ENCODE results near the gene ARMC6.

Gene ARMC6

GRCh38 chr19:18999896-19000620, 33.3 kb upstream of the ARMC6 start:
- H3K36me3 ChIP-seq = peaks cover 77% of the 10 kb centered on the region
- peak; percentile 75 for DNase-seq
- peak; percentile 72 for TF ChIP-seq CTCF (IDR thresholded peaks at IDR 0.05; ENCODE audit: low read depth, low read length)

DNA sequence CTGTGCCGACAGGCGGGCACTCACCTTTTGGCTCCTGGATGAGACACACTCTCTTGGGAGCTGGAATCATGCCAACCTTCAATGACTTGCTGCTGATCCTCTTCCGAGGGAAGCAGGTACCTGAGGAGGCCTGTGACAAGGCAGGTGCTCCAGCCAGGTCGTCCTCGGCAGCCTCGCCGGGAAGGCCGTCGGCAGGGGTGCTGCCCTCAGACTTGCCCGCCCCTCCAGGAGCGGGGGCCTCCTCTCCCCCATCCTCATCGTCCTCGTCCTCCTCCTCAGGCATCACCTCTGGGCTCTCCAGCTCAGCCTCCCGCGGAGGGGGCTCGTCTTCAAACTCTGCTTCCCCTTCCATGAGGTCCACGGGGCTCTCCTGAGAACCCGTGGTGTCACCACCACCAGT, 29.3 kb upstream of the ARMC6 start:
- Histone ChIP-seq H3K27me3 (ENCODE audit: insufficient read depth, low read depth, severe bottlenecking) (no peaks in the 10 kb centered on the region), H3K9me3 (ENCODE audit: severe bottlenecking) (no peaks in the 10 kb centered on the region), H3K27ac (no peak overlapping the region), H3K36me3 (peaks cover 90% of the 10 kb centered on the region), H3K4me3 (ENCODE audit: low read depth, low read length) (no peak overlapping the region)
- DNase-seq = no peak
- TF ChIP-seq CTCF (IDR thresholded peaks at IDR 0.05; ENCODE audit: low read depth, low read length) = no peak

More at GRCh38 chr19:18999896-19000620, 33.3 kb upstream of the ARMC6 start:
- Histone ChIP-seq H3K27ac (no peak overlapping the region), H3K9me3 (ENCODE audit: severe bottlenecking) (no peaks in the 10 kb centered on the region), H3K4me3 (ENCODE audit: low read depth, low read length) (no peak overlapping the region), H3K27me3 (ENCODE audit: insufficient read depth, low read depth, severe bottlenecking) (no peaks in the 10 kb centered on the region)

DNA sequence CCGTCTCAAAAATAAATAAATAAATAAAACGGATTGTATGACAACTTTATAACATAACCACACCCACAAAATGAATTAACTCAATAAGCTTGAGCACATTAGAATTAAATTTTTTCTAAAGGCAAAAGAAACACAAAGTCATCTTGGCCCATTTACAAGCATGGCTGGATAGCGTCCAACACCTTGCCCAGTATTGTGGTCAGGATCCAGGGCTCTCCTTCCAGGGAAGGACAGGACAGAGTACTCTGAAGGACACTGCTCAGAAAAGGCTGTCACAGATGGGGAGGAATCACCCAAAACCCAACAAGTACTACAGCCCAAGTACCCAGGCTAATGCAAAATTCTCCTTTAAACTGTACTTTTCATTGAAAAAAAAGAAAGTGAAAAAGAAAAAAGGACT, 27.2 kb upstream of the ARMC6 start:
- Histone ChIP-seq H3K4me3 (ENCODE audit: low read depth, low read length) (no peak overlapping the region), H3K27me3 (ENCODE audit: insufficient read depth, low read depth, severe bottlenecking) (no peaks in the 10 kb centered on the region), H3K9me3 (ENCODE audit: severe bottlenecking) (no peaks in the 10 kb centered on the region), H3K36me3 (peaks cover 93% of the 10 kb centered on the region), H3K27ac (no peak overlapping the region)
- DNase-seq = no peak
- no peak for TF ChIP-seq CTCF (IDR thresholded peaks at IDR 0.05; ENCODE audit: low read depth, low read length)

GRCh38 chr19:19009951-19010350, 23.5 kb upstream of the ARMC6 start:
- Histone ChIP-seq H3K27me3 (ENCODE audit: insufficient read depth, low read depth, severe bottlenecking) (no peaks in the 10 kb centered on the region), H3K27ac (no peak overlapping the region), H3K9me3 (ENCODE audit: severe bottlenecking) (no peaks in the 10 kb centered on the region), H3K36me3 (peaks cover 90% of the 10 kb centered on the region), H3K4me3 (ENCODE audit: low read depth, low read length) (no peak overlapping the region)
- TF ChIP-seq CTCF (IDR thresholded peaks at IDR 0.05; ENCODE audit: low read depth, low read length) = no peak
- DNase-seq = no peak

GRCh38 chr19:19010551-19010950, 22.9 kb upstream of the ARMC6 start:
- Histone ChIP-seq H3K36me3 (peaks cover 89% of the 10 kb centered on the region), H3K27ac (no peak overlapping the region), H3K4me3 (ENCODE audit: low read depth, low read length) (no peak overlapping the region), H3K27me3 (ENCODE audit: insufficient read depth, low read depth, severe bottlenecking) (no peaks in the 10 kb centered on the region), H3K9me3 (ENCODE audit: severe bottlenecking) (no peaks in the 10 kb centered on the region)
- TF ChIP-seq CTCF (IDR thresholded peaks at IDR 0.05; ENCODE audit: low read depth, low read length) = no peak
- DNase-seq = no peak

DNA sequence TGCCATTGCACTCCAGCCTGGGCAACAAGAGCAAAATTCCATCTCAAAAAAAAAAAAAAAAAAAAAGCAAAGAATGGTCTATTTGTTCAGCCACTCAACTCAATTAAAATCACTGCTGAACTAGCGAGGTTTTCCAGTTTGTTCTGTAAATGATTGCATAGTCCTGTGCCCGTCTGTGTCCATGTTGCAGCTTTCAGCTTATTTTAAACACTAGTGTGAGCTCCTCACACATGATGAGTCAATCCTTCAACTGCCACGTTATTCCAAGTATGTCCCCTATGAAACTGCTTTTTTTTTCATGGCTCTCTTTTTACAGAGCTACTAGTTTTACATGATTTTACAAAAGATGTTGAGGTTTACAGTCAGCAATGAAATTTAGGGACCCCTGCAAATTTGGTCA, 12.3 kb upstream of the ARMC6 start:
- no peak for TF ChIP-seq CTCF (IDR thresholded peaks at IDR 0.05; ENCODE audit: low read depth, low read length)
- peaks cover 85% of the 10 kb centered on the region for H3K36me3 ChIP-seq
- no peak overlapping the region for H3K27ac ChIP-seq

More for the DNA sequence above, 12.3 kb upstream of the ARMC6 start:
- no peak for DNase-seq
- Histone ChIP-seq H3K27me3 (ENCODE audit: insufficient read depth, low read depth, severe bottlenecking) (no peaks in the 10 kb centered on the region), H3K4me3 (ENCODE audit: low read depth, low read length) (no peak overlapping the region), H3K9me3 (ENCODE audit: severe bottlenecking) (no peaks in the 10 kb centered on the region)
